HG03175 (cell line): Measurements from ENCODE around the gene AMDHD1.
"Not testable (repeated sequence)": the region's sequence is repeated elsewhere in the genome, so short reads cannot be mapped to it uniquely, and the experiment has no call there.

Source experiments
- ATAC-seq: cut with Tn5 transposase; IDR thresholded peaks from one replicate; pipeline ENCODE4 v1.9.1; 2021; ENCODE audit warnings: mild to moderate bottlenecking, moderate library complexity; ENCODE audit not compliant: unreplicated experiment

AMDHD1 gene

GRCh38 chr12:95962222-95962621, 19.1 kb downstream of the AMDHD1 start:
- no peak for ATAC-seq

- no peak for ATAC-seq
Measured at GRCh38 chr12:95963096-95963495, 20.0 kb downstream of the AMDHD1 start.

GRCh38 chr12:95966287-95966870, 23.2 kb downstream of the AMDHD1 start:
- ATAC-seq = no peak

- no peak for ATAC-seq
Measured at GRCh38 chr12:95967301-95967700, 24.2 kb downstream of the AMDHD1 start.

GRCh38 chr12:95969116-95969515, 26.0 kb downstream of the AMDHD1 start:
- ATAC-seq = not testable (repeated sequence)

GRCh38 chr12:95970905-95971304, 27.8 kb downstream of the AMDHD1 start:
- no peak for ATAC-seq

GRCh38 chr12:95972832-95973456, 29.8 kb downstream of the AMDHD1 start:
- ATAC-seq = no peak

GRCh38 chr12:95974358-95974757, 31.2 kb downstream of the AMDHD1 start:
- ATAC-seq = no peak

GRCh38 chr12:95975491-95975890, 32.4 kb downstream of the AMDHD1 start:
- ATAC-seq = no peak

GRCh38 chr12:95976416-95976832, 33.3 kb downstream of the AMDHD1 start:
- ATAC-seq = no peak

GRCh38 chr12:95977764-95978305, 34.7 kb downstream of the AMDHD1 start:
- no peak for ATAC-seq

GRCh38 chr12:95978351-95978750, 35.2 kb downstream of the AMDHD1 start:
- no peak for ATAC-seq

- no peak for ATAC-seq
Measured at GRCh38 chr12:95978774-95979173, 35.6 kb downstream of the AMDHD1 start.

- ATAC-seq = no peak
Measured at GRCh38 chr12:95980437-95980836, 37.3 kb downstream of the AMDHD1 start.

GRCh38 chr12:95982602-95983001, 39.5 kb downstream of the AMDHD1 start:
- no peak for ATAC-seq

GRCh38 chr12:95984682-95985081, 41.6 kb downstream of the AMDHD1 start:
- no peak for ATAC-seq

GRCh38 chr12:95986635-95987570, 43.8 kb downstream of the AMDHD1 start:
- no peak for ATAC-seq

GRCh38 chr12:95988506-95989275, 45.6 kb downstream of the AMDHD1 start:
- no peak for ATAC-seq

- ATAC-seq = no peak
Measured at GRCh38 chr12:95989504-95990123, 46.5 kb downstream of the AMDHD1 start.

- ATAC-seq = no peak
Measured at GRCh38 chr12:95990136-95990535, 47.0 kb downstream of the AMDHD1 start.
